ENCODE results near the gene TMBIM6.
"Not testable (repeated sequence)": the region's sequence is repeated elsewhere in the genome, so short reads cannot be mapped to it uniquely, and the experiment has no call there.

The TMBIM6 gene, protein sequence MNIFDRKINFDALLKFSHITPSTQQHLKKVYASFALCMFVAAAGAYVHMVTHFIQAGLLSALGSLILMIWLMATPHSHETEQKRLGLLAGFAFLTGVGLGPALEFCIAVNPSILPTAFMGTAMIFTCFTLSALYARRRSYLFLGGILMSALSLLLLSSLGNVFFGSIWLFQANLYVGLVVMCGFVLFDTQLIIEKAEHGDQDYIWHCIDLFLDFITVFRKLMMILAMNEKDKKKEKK

DNA sequence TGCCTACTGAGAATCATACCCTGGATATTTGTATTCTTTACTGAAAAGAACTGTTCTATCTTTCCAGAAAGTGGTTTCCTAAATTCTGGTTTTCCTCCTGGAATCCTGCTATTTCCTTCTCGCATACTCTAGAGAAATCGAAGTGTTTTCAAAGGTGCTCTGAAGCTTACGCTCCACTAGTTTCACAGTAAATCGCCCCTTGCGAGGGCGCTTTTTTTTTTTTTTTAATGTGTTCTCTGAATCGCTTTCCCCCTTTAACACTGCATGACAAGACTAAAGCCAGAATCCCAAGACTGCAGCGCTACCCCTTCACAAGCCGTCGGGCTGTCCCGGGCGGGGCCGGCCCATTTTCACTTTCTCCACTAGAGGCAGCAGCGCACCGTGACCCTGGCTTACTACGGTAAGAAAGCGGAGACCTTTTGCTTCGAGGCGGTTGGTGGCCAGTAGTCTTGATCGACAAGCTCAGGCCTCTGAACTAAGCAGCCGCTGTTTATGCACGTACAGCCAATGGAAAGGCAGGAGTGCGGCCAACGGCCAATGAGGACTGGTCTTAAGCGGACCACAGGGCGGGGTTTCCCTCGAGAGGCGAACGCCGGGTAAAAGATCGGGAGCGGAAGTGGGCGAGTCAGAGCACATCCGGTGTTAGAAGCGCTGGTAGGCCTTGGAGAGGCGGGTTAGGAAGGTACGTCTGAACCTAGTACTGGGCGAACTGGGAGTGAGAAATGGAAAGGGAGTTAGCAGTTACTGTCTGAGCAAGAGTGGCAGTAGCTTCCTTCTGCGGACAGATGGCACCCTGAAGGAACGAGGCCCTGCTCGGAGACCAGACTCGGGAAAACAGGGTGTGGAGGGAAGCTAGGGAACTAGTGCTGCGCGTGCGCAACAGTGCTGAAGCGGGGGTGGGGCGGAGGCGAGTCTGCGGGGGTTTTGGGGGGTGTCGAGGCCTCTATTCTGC lies at the start of gene TMBIM6:
TSS of gene TMBIM6 (plus strand) at position 628 of the 952 bp plus-strand sequence. CDS start 10,937 bp downstream, outside the sequence.
- peak; percentile 83 for DNase-seq (ENCODE audit: insufficient read length, low spot score)
- peak; percentile 99 for FAIRE-seq

- FAIRE-seq: no peak
Observed at GRCh38 chr12:49692851-49693250, 48.5 kb upstream of the TMBIM6 start.

DNA sequence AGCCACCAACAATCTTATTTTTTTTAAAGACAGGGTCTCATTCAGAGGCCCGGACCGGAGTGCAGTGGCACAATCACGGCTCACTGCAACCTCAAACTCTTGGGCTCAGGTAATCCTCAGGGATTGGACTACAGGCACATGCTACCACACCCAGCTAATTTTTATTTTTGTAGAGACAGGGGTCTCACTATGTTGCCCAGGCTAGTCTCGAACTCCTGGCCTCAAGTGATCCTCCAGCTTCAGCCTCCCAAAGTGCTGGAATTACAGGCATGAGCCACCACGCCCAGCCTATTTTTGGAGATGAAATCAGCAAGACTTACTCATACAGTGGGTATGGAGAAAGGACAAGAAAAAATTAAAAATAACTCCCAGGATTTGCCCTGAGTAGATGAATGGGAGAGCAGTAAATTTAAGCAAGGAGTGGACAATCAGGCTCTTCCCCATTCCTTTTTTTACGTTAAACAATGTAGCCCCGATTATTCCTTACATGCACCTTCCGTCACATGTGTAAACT lies 47.4 kb upstream of the TMBIM6 start:
- DNase-seq (ENCODE audit: insufficient read length, low spot score) (no peak), FAIRE-seq (no peak)

More at GRCh38 chr12:49692851-49693250, 48.5 kb upstream of the TMBIM6 start:
- no peak for DNase-seq (ENCODE audit: insufficient read length, low spot score)

- FAIRE-seq (no peak), DNase-seq (ENCODE audit: insufficient read length, low spot score) (no peak)
Observed at GRCh38 chr12:49696723-49697122, 44.6 kb upstream of the TMBIM6 start.

- peak; percentile 71 for FAIRE-seq
- DNase-seq (ENCODE audit: insufficient read length, low spot score): no peak
Observed at GRCh38 chr12:49697808-49698207, 43.5 kb upstream of the TMBIM6 start.

- peak; percentile 95 for FAIRE-seq
- DNase-seq (ENCODE audit: insufficient read length, low spot score): peak; percentile 57
Observed at GRCh38 chr12:49698619-49699545, 42.5 kb upstream of the TMBIM6 start.

DNA sequence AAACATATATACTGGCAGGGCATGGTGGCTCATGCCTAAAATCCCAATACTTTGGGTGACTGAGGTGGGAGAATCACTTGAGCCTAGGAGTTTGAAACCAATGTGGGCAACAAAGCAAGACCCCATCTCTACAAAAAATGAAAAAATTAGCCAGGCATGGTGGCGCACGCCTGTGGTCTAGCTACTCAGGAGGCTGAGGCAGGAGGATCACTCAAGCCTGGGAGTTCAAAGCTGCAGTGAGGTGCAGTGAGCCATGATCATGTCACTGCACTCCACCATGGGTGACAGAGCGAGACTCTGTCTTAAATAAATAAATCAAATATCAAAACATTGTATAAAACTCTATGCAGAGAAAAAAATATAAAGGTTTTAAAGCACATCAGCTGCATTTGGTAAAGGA lies 39.3 kb upstream of the TMBIM6 start:
- DNase-seq (ENCODE audit: insufficient read length, low spot score) (no peak), FAIRE-seq (no peak)

DNA sequence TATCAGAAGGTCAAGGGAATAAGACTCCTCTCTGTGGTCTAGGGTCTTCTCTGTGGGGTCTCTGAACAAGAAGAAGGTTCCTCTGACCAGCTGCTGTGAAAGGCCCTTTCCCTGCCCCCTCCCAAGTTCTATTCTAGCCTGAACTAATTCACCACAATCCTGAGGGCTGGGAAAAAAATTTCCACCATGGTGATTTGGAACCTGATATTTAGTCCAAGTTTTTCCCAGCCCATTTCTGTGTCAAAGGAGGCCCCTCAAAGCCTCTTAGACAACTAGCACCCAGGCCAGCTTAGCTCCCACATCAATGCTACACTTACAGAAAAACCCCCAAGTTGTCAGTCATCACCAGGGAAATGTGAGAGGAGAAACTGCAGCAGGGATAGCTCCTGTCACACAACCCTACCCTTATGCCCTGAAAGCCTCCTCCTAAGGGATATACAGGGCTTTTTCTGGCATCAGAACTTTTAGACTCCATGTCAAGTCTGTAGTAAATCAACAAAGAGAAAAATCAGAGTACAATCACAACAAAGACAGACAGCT lies 38.6 kb upstream of the TMBIM6 start:
- DNase-seq (ENCODE audit: insufficient read length, low spot score) (no peak), FAIRE-seq (no peak)

DNA sequence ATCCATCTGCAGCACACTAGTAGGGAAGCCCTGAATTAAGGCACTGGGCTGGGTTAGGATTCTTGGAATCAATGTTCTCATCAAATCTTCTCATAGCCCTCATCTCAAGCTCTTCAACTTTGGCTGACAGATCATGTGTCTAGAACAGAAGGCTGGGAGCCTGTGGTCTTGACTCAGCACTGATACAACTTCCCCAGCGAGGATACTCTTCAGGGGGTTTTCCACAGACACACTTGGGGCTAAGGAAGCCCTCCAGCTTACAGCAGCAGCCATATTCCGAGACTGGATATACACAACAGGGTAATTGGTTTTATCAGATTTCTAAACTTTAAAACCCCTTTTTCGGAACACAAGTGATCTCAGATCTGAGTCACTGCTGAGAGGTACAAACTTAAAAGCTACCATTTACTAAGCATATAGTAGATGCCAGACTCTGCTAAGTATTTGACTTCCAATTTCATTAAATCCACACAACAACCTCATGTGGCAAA lies 37.7 kb upstream of the TMBIM6 start:
- DNase-seq (ENCODE audit: insufficient read length, low spot score): no peak
- peak; percentile 66 for FAIRE-seq

- DNase-seq (ENCODE audit: insufficient read length, low spot score) (no peak), FAIRE-seq (peak; percentile 72)
Observed at GRCh38 chr12:49705479-49706134, 35.8 kb upstream of the TMBIM6 start.

DNA sequence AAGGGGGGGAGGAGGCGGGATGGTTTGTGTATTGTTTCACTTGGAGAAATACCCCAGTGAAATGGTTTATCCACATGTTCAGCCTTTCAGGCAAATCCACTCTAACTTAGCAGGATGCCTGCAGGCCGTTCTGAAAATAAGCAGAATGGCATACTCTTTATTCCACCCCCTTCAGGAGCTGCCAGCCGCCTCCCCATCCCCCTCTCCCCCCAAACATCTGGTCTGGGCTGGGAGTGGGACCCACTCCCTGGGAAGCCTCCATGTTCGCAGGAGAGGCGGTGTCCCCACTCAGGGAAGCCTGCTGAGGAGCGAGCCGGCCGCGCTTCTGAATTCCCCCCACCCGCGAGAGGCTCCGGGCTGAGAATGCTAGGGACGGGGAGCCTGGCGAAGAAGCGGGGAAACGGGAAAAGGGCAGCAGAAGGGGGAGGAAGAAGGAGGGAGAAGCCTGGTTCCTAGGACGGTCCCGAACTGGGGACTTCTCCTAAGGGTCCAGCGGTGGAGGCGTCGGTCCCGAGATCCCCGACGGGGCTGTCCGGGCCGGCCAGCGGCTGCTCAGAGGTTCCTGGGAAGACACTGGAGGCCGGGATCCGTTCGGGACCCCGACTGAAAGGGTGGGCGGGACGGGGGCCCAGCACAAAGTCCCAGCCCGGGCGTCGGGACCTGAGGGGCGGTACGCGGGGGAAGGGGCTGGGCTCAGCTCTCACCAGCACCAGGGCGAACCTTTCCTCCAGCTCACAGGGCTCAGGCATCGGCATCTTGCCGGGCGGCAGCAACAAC lies 34.8 kb upstream of the TMBIM6 start:
- FAIRE-seq: no peak
- DNase-seq (ENCODE audit: insufficient read length, low spot score): no peak

DNA sequence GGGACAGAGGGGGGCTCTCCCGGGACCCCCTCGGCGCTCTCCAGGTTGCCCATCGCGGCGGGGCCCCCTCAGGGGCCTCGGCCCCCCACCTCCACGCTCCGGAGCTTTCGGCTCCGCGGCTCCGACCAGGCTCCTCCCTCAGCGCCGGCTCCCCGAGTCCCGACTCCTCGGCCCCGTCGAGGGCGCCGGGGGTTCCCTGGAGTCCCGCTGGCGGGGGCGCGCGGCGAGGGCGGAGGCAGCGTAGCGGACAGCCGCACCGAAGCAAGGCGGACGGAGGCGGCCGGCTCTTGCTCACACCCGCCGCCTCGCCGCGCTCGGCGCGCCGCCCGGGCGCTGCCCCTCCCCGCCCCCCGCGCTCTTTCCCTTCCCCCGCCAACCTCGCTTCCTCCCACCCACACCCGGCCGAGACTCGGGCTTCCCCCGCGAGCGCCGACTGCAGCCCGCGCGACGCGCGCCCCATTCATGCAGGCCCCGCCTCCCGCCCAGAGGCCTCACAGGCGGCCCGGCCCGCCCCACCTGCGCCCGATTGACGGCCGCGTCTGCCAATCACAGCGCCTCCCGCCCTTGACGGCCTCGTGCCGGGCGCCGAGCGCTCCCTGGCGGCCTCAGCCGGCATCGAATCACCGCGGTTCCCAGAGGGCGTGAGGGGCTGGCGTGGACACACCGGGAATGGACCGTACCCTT lies 34.1 kb upstream of the TMBIM6 start, which contains the start of gene FMNL3:
TSS of gene FMNL3 (minus strand) at position 278 of the 684 bp plus-strand sequence. CDS start at position 53, 225 bp downstream.
- FAIRE-seq (peak; percentile 83), DNase-seq (ENCODE audit: insufficient read length, low spot score) (peak; percentile 95)

- DNase-seq (ENCODE audit: insufficient read length, low spot score): no peak
Observed at GRCh38 chr12:49707812-49708147, 33.6 kb upstream of the TMBIM6 start.

GRCh38 chr12:49708851-49709250 lies 32.5 kb upstream of the TMBIM6 start:
- DNase-seq (ENCODE audit: insufficient read length, low spot score) (no peak), FAIRE-seq (no peak)

More at GRCh38 chr12:49707812-49708147, 33.6 kb upstream of the TMBIM6 start:
- FAIRE-seq: peak; percentile 57

- not testable (repeated sequence) for FAIRE-seq; DNase-seq (ENCODE audit: insufficient read length, low spot score)
Observed at GRCh38 chr12:49713952-49714351, 27.4 kb upstream of the TMBIM6 start.

DNA sequence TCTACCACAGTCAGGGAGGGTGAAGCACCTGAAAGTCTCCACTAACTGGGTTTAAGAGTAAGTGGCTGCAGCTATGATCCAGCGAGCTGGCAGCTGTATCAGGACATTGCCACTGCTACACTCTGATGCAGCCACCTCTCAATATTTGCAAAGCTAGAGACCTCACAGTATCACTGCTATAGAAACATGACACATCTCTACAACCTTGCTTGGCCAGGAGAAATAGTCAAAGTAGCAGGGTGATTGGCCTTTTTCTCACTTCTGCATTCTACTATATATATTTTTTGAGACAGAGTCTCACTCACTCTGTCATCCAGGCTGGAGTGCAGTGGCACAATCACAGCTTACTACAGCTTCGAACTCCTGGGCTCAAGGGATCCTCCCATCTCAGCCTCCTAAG lies 24.8 kb upstream of the TMBIM6 start:
- DNase-seq (ENCODE audit: insufficient read length, low spot score) (no peak), FAIRE-seq (no peak)

DNA sequence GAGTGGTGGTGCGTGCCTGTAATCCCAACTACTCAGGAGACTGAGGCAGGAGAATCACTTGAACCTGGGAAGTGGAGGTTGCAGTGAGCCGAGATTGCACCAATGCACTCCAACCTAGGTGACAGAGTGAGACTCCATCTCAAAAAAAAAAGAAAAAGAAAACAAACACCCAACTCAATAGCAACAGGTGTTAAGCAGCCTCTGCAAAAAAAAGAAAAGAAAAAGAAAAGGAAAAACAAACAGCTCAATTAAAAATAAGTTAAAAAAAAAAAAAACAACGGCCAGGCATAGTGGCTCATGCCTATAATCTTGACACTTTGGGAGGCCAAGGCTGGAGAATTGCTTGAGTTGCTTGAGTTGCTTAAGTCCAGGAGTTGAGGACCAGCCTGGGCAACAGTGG lies 23.6 kb upstream of the TMBIM6 start:
- DNase-seq (ENCODE audit: insufficient read length, low spot score); FAIRE-seq: not testable (repeated sequence)

DNA sequence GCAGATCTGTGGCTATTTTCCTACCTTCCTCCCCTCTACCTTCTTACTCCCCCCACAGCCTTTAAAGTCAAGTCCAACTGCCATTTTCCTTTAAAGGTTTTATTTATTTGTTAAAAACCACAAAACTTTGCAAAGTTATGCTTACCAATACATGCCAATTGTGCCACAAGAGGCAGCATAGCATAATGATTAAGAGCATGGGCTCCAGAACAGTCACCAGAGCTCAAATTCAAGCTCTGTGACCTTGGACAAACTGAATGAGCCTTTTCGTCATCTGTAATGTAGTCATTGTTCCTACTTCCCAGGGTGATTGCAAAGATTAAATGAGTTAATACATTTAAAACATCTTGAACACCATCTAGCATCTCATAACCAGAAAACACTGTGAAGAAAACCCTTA lies 21.1 kb upstream of the TMBIM6 start:
- DNase-seq (ENCODE audit: insufficient read length, low spot score) (no peak), FAIRE-seq (no peak)

Data from GM19239 (cell line).